ENCODE results near the gene NAA50. TPM values are rescaled to one million over a fixed set of nuclear protein-coding genes. Genes with fewer than 3 reads are reported as not detected.
A peak's percentile ranks its signal among the peaks of the same experiment; 100 is the strongest.

NAA50 gene
- total and polyA plus RNA-seq, 4 experiments from 2014 or later: 65.1 to 77.7 (median 73.7) TPM

DNA sequence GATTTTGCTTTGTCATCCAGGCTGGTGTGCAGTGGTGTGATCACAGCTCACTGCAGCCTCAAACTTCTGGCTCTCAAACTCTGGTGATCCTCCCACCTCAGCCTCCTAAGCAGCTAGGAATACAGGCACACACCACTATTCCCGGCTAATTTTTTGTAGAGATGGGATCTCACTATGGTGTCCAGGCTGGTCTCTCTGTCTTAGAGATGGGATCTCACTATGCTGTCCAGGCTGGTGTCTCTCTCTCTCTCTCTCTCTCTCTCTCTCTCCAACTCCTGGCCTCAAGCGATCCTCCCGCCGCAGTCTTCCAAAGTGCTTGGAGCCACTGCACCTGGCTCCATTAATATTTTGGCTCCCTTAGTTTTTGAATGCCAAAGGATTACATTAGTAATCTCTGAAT, 67.3 kb downstream of the NAA50 start:
- peaks cover 4 to 16% (median 9%) of the 10 kb centered on the region in 4 donors for H3K4me1 Mint-ChIP-seq
- Histone ChIP-seq H3K27ac (ENCODE audit: low read depth, low read length) (no peak overlapping the region), H3K4me1 (ENCODE audit: insufficient read depth, low read length) (no peaks in the 10 kb centered on the region), H3K27me3 (ENCODE audit: insufficient read depth, low read length) (no peaks in the 10 kb centered on the region), H3K4me3 (ENCODE audit: low read length in 2 of 2) (no peak overlapping the region), H3K36me3 (ENCODE audit: insufficient read depth, low read length) (peaks cover 6% of the 10 kb centered on the region), H3K9me3 (ENCODE audit: control insufficient read depth in 1 of 2, low read length in 2 of 2) (no peaks in the 10 kb centered on the region)
- CTCF ChIA-PET (ENCODE audit: partially characterized antibody): no interaction called here
- H3K27me3 Mint-ChIP-seq: no peaks in the 10 kb centered on the region
- intact Hi-C loops (cut with micrococcal nuclease): no loop called here
- POLR2A ChIA-PET (ENCODE audit: partially characterized antibody): no interaction called here
- peak overlapping the region in 1 of 7 donors; percentile 75 for H3K27ac Mint-ChIP-seq
- DNase-seq: no peak
- H3K4me3 Mint-ChIP-seq: no peak overlapping the region
- H3K36me3 Mint-ChIP-seq: peaks cover 26 to 35% of the 10 kb centered on the region in 2 donors
- H3K9me3 Mint-ChIP-seq: peaks cover 0 to 2% (median 0%) of the 10 kb centered on the region in 8 donors

DNA sequence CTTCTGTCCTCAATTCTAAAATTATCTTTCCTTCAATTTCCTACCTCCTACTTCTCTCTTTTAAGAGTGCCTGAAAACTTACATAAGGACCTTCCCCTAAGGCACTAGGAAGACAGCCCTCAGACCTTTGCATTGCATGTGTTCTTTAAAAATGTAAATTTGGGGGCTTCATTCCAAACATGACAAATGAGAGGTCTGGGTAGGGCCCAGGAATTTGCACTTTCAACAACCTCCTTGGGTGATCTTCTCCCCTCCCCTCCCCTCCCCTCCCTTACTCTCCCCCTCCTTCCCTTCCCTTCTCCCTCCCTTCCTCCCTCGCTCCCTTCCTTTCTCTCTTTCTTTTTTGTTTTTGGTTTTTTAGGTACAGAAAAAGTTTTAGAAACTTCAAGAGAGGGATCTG, 68.3 kb downstream of the NAA50 start:
- Mint-ChIP-seq H3K9me3 (no peaks in the 10 kb centered on the region), H3K27me3 (no peaks in the 10 kb centered on the region), H3K4me3 (no peak overlapping the region), H3K27ac (peak overlapping the region in 1 of 7 donors; percentile 60), H3K4me1 (peaks cover 4 to 16% (median 9%) of the 10 kb centered on the region in 4 donors), H3K36me3 (peaks cover 33 to 44% of the 10 kb centered on the region in 2 donors)
- H3K9me3 ChIP-seq (ENCODE audit: control insufficient read depth in 1 of 2, low read length in 2 of 2): no peaks in the 10 kb centered on the region
- no peaks in the 10 kb centered on the region for H3K4me1 ChIP-seq (ENCODE audit: insufficient read depth, low read length)
- POLR2A ChIA-PET (ENCODE audit: partially characterized antibody): no interaction called here
- no peak overlapping the region for H3K27ac ChIP-seq (ENCODE audit: low read depth, low read length)
- intact Hi-C loops (cut with micrococcal nuclease): no loop called here
- DNase-seq: no peak
- H3K27me3 ChIP-seq (ENCODE audit: insufficient read depth, low read length): no peaks in the 10 kb centered on the region
- H3K4me3 ChIP-seq (ENCODE audit: low read length in 2 of 2): no peak overlapping the region
- CTCF ChIA-PET (ENCODE audit: partially characterized antibody): no interaction called here
- H3K36me3 ChIP-seq (ENCODE audit: insufficient read depth, low read length): peaks cover 9% of the 10 kb centered on the region

DNA sequence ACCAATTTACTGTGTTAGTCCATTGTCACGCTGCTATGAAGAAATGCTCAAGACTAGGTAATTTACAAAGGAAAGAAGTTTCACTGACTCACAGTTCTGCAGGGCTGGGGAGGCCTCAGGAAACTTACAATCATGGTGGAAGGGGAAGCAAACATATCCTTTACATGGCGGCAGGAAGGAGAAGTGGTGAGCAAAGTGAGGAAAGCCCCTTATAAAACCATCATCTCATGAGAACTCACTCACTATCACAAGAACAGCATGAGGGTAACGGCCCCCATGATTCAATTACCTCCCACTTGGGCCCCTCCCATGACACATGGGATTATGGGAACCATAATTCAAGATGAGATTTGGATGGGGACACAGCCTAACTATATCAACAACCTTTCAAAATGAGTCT, 69.8 kb downstream of the NAA50 start:
- intact Hi-C loops (cut with micrococcal nuclease): no loop called here
- Mint-ChIP-seq H3K36me3 (peaks cover 41 to 52% of the 10 kb centered on the region in 2 donors), H3K9me3 (no peaks in the 10 kb centered on the region), H3K27me3 (no peaks in the 10 kb centered on the region), H3K27ac (no peak overlapping the region), H3K4me3 (no peak overlapping the region), H3K4me1 (peaks cover 4 to 16% (median 9%) of the 10 kb centered on the region in 4 donors)
- Histone ChIP-seq H3K27me3 (ENCODE audit: insufficient read depth, low read length) (no peaks in the 10 kb centered on the region), H3K36me3 (ENCODE audit: insufficient read depth, low read length) (peaks cover 9% of the 10 kb centered on the region), H3K4me3 (ENCODE audit: low read length in 2 of 2) (no peak overlapping the region), H3K9me3 (ENCODE audit: control insufficient read depth in 1 of 2, low read length in 2 of 2) (no peaks in the 10 kb centered on the region), H3K4me1 (ENCODE audit: insufficient read depth, low read length) (no peaks in the 10 kb centered on the region), H3K27ac (ENCODE audit: low read depth, low read length) (no peak overlapping the region)
- POLR2A ChIA-PET (ENCODE audit: partially characterized antibody): no interaction called here
- DNase-seq: no peak
- CTCF ChIA-PET (ENCODE audit: partially characterized antibody): no interaction called here

DNA sequence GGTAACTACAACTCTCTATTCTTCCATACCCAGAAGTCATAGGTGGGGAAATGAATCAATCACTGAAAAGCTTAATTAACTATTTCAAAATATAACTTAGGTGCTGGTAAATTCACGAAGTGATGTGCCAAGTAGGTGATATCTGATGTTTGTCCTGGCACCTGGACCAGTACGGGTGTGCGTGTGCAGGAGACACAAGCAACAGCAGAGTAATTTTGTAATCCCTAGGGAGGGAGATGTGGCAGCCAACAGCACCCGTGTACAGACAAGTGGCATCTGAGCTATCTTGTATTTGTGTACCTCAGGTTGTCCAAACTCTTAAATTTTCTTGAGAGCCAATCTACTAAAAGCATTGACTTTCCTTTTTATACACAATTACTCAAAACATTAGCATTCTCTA, 72.5 kb downstream of the NAA50 start:
- Histone ChIP-seq H3K4me1 (ENCODE audit: insufficient read depth, low read length) (no peaks in the 10 kb centered on the region), H3K9me3 (ENCODE audit: control insufficient read depth in 1 of 2, low read length in 2 of 2) (no peaks in the 10 kb centered on the region), H3K27me3 (ENCODE audit: insufficient read depth, low read length) (no peaks in the 10 kb centered on the region), H3K27ac (ENCODE audit: low read depth, low read length) (no peak overlapping the region), H3K36me3 (ENCODE audit: insufficient read depth, low read length) (peaks cover 9% of the 10 kb centered on the region), H3K4me3 (ENCODE audit: low read length in 2 of 2) (no peak overlapping the region)
- H3K27ac Mint-ChIP-seq: no peak overlapping the region
- H3K4me1 Mint-ChIP-seq: peaks cover 3 to 23% (median 6%) of the 10 kb centered on the region in 4 donors
- intact Hi-C loops (cut with micrococcal nuclease): no loop called here
- no peaks in the 10 kb centered on the region for H3K9me3 Mint-ChIP-seq
- peaks cover 62 to 69% of the 10 kb centered on the region in 2 donors for H3K36me3 Mint-ChIP-seq
- no peaks in the 10 kb centered on the region for H3K27me3 Mint-ChIP-seq
- no peak for DNase-seq
- H3K4me3 Mint-ChIP-seq: no peak overlapping the region
- ChIA-PET POLR2A (ENCODE audit: partially characterized antibody) (no interaction called here), CTCF (ENCODE audit: partially characterized antibody) (no interaction called here)

DNA sequence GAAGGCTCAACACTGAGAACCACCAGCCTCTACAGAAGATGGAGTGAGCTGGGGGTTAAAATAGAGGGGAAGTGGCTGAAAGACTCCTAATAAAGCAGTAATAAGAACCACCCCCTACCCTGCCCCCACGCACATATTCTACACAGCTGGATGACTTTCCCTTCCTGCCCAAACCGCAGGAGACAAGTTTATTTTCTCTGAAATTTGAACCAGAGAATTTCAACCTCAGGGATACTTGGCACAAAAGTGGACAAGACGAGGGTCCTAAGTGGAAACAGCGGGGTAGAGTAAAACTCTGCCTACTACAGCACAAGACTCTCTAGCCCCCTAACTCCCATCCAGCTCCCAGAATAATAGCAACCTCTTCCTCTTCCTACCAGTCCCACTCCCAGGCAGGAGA, 78.0 kb downstream of the NAA50 start:
- Histone ChIP-seq H3K4me3 (ENCODE audit: low read length in 2 of 2) (no peak overlapping the region), H3K9me3 (ENCODE audit: control insufficient read depth in 1 of 2, low read length in 2 of 2) (no peaks in the 10 kb centered on the region), H3K27me3 (ENCODE audit: insufficient read depth, low read length) (no peaks in the 10 kb centered on the region), H3K27ac (ENCODE audit: low read depth, low read length) (no peak overlapping the region), H3K36me3 (ENCODE audit: insufficient read depth, low read length) (peaks cover 8% of the 10 kb centered on the region), H3K4me1 (ENCODE audit: insufficient read depth, low read length) (peaks cover 10% of the 10 kb centered on the region)
- peaks cover 59 to 60% of the 10 kb centered on the region in 2 donors for H3K36me3 Mint-ChIP-seq
- H3K27me3 Mint-ChIP-seq: no peaks in the 10 kb centered on the region
- no peak overlapping the region for H3K4me3 Mint-ChIP-seq
- ChIA-PET CTCF (ENCODE audit: partially characterized antibody) (interaction anchor here (1.3 to 1.4 kb wide), 2 partner anchors 68 to 174 kb away, joined by 3 to 4 read pairs; no protein-coding TSS in a partner anchor), POLR2A (ENCODE audit: partially characterized antibody) (no interaction called here)
- H3K4me1 Mint-ChIP-seq: peaks cover 3 to 24% (median 21%) of the 10 kb centered on the region in 4 donors
- peak overlapping the region in 2 of 7 donors; percentile 43 to 71 for H3K27ac Mint-ChIP-seq
- no peak for DNase-seq
- intact Hi-C loops (cut with micrococcal nuclease): no loop called here
- H3K9me3 Mint-ChIP-seq: no peaks in the 10 kb centered on the region

Other genes starting within 250 kb of the NAA50 start
- 10 to 100 TPM; 37.5 to 41.2 TPM for gene SPICE1, start 231.1 kb downstream of the NAA50 start, total RNA-seq
- 1 to 10 TPM; 3.0 to 6.8 TPM for gene SPICE1, start 231.1 kb downstream of the NAA50 start, polyA plus RNA-seq
- 10 to 100 TPM; 55.0 to 56.1 TPM for gene SIDT1, start 213.7 kb downstream of the NAA50 start, total RNA-seq
- gene SIDT1, start 213.7 kb downstream of the NAA50 start, polyA plus RNA-seq: 10 to 100 TPM; 12.1 to 23.4 TPM
- 10 to 100 TPM; 23.3 to 23.7 TPM for gene USF3, start 49.6 kb downstream of the NAA50 start, total RNA-seq
- 1 to 10 TPM; 1.4 to 5.8 TPM for gene USF3, start 49.6 kb downstream of the NAA50 start, polyA plus RNA-seq
- gene ATP6V1A, start 786 bp upstream of the NAA50 start, total RNA-seq: 10 to 100 TPM; 24.1 to 26.1 TPM
- gene ATP6V1A, start 786 bp upstream of the NAA50 start, polyA plus RNA-seq: 10 to 100 TPM; 22.7 to 26.6 TPM
- gene GRAMD1C, start 92.5 kb upstream of the NAA50 start, total RNA-seq: 1 to 10 TPM; 2.6 to 2.8 TPM
- under 1 TPM in 1 of 2 donors, not detected in 1; 0.45 TPM for gene GRAMD1C, start 92.5 kb upstream of the NAA50 start, polyA plus RNA-seq
- 1 to 10 TPM; 5.2 to 7.3 TPM for gene ZDHHC23, start 201.8 kb upstream of the NAA50 start, total RNA-seq
- 1 to 10 TPM in 1 of 2 donors, under 1 TPM in 1; 0.82 to 1.0 TPM for gene ZDHHC23, start 201.8 kb upstream of the NAA50 start, polyA plus RNA-seq

All from CD4-positive, alpha-beta memory T cell (primary cell).